SH-SY5Y (cell line): Measurements from ENCODE around the gene APEH.

ENCODE experiments used
- GATA2 ChIP-seq: IDR thresholded peaks from 2 replicates; pipeline ENCODE4 v1.6.1; 2011; ENCODE audit warnings: mild to moderate bottlenecking, low read depth, low read length
- GATA3 ChIP-seq: IDR thresholded peaks from 2 replicates; pipeline ENCODE4 v1.6.1; 2011; ENCODE audit warnings: low read depth, mild to moderate bottlenecking, low read length, moderate library complexity

APEH gene

DNA sequence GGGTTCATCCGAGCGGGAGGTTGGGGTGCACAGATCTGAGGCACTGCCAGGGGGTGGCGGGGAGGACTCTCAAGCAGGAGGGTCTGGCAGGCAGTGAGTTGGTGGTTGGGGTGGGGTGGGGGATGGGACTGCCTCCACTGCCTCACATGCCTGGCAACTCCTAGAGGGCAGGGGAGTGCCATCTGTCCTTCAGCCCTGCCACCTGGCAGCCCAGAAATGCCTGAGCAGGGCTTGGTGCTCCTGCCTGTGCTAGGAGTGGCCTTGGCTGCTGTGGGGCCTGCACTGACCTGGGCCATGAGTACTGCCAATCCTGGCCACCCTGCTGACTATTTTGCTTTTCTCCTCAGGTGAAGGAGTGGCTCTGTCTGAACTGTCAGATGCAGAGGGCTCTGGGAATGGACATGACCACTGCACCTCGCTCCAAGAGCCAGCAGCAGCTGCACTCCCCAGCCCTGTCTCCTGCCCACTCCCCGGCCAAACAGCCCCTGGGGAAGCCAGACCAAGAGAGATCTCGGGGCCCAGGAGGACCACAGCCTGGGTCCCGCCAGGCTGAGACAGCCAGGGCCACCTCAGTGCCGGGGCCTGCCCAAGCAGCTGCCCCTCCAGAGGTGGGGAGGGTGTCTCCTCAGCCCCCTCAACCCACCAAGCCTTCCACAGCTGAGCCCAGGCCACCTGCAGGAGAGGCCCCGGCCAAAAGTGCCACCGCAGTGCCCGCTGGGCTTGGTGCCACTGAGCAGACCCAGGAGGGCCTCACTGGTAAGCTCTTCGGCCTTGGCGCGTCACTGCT, 32.0 kb upstream of the APEH start:
- TF ChIP-seq GATA2 (no peak), GATA3 (no peak)

DNA sequence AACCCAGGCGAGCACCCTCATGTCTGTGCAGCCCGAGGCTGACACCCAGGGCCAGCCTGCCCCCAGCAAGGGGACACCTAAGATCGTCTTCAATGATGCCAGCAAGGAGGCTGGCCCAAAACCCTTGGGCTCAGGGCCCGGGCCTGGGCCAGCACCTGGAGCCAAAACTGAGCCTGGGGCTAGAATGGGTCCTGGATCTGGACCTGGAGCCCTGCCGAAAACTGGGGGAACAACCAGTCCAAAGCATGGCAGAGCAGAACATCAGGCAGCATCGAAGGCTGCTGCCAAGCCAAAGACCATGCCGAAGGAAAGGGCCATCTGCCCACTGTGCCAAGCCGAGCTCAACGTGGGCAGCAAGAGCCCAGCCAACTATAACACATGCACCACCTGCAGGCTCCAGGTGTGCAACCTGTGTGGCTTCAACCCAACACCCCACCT, 31.4 kb upstream of the APEH start:
- TF ChIP-seq GATA2 (no peak), GATA3 (no peak)

DNA sequence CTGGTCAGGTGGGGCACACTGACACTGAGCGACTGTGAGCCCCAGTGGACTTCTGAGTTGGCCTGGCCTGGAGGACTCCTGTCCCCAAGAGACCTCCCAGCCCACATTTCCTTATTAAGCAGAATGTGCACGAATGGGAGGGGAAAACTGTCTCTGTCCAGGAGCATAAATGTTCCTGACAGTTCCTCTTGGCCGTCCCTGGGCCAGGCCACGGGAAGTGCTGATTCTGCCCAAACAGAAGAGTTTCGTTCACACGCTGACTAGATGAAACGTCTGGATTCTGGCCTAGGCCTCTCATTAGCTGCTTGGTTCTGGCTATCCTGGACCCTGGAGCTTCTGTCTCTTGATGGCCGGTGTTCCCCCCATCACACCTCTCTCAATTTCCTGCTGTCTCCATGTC, 29.5 kb upstream of the APEH start:
- no peak for TF ChIP-seq GATA2
- TF ChIP-seq GATA3, result no peak

DNA sequence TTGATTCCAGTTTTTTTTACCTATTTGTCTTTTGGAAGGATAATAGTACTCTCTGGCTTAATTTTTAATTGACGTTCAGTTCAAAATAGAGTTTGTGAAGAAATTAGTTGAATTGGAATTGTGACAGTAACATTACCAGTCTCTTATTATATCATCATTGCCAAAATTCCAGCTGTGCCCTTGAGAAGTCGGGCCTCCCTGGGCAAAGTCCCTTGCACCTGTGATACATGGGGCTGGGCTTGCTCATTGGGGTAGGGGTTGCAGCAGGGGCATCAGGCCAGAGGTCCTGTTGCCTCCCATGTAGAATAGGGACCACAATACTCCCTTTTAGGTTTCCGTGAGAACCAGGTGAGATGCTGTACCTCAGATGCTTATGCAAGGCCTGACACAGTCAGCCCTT, 27.9 kb upstream of the APEH start:
- TF ChIP-seq GATA3, result no peak
- no peak for TF ChIP-seq GATA2

DNA sequence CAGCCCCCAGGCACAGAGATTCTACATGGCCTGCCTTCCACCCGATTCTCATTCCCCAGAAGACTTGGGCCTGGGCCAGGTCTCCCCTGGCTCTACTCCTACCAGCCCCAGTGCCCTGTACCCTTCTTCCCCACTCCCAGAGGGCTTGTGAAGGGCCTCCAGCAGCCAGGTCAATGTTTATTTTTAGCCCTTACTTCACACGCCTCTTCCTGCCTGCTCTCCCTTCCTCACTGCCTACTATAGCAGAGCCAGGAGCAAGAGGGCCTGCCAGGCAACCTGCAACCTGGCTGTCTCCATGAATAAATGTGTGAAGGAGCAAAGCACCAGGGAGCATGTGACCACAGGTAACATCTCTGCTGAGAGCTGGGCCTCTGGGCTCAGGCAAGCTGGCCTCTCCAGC, 26.4 kb upstream of the APEH start:
- TF ChIP-seq GATA2 (no peak), GATA3 (no peak)

DNA sequence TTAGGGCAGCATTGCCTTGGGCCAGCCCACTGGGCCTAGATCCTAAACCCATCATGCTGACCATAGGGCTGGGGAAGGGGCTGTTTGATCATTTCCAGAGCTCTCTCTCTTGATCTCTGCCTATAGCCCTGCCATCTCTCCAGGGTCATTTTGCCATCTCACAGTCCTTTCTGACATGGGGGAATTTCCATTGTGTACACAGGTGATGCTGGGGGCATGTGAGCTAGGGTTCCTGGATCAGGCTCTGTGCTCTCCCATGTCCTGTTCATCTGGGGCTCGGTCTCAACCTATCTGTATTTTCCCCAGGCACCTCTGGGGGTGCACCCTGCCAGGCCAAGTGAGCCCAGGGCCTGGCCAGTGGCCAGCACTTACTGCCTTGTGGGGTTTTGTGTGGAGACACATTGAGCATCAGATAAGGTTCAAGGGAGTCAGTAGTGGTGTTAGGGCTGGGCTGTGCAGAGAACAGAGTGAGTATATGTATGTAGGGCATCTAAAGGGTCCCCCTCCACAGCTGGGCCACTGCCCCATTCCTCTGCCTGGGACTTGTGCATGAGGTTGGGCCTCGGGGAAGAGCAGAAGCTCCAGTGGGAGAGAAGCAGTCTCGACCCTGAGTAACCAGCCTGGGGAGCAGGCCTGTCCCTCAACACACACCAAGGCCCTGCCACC, 25.7 kb upstream of the APEH start:
- TF ChIP-seq GATA3 (no peak), GATA2 (no peak)

DNA sequence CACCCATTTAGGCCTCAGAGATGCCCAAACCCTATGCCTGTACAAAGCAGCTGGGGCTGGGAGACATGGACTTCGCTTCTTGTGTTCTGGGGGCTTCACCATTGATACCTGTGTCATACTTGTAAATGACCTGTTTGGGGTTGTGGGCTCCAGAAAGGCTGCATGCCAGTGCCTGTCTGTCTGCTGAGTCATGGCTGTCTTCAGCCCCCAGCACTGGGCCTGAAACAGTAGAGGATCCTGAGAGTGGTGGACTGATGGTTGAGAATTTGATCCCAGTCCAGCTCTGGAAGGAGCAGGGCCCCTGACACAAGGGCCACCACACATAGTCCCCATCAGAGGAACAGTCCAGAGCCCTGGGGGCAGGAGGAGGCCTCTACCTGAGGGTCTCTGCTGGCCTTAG, 24.6 kb upstream of the APEH start:
- TF ChIP-seq GATA3, result no peak
- no peak for TF ChIP-seq GATA2

DNA sequence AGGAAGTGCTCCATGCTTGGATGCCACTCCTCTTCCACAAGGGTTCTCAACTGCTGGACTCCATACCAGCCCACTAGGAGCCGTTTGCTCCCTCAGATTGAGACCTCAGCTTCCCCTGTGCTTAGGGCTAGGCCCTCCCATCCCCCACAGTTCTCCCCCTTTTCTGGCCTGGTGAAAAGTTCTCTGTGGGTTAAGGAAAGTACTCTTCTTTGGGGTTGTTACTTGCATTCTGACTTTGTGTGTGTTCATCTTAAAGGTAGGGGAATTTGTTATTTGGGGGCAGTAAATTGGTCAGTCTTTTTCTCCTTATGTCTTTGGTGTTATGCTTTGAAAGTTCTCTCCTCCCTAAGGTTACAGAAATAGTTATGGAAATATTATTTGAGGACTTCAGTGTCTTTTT, 24.0 kb upstream of the APEH start:
- TF ChIP-seq GATA3 (no peak), GATA2 (no peak)

DNA sequence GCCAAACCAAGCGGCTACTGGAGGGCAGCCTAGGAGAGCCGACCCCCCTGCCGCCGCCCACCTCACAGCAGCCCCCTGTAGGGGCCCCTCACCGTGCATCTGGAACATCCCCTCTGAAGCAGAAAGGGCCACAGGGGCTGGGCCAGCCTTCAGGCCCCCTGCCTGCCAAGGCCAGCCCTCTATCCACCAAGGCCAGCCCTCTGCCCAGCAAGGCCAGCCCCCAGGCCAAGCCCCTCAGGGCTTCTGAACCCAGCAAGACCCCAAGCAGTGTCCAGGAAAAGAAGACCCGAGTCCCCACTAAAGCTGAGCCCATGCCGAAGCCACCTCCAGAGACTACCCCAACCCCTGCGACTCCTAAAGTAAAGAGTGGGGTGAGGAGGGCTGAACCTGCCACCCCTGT, 23.5 kb upstream of the APEH start:
- TF ChIP-seq GATA3 (no peak), GATA2 (no peak)

DNA sequence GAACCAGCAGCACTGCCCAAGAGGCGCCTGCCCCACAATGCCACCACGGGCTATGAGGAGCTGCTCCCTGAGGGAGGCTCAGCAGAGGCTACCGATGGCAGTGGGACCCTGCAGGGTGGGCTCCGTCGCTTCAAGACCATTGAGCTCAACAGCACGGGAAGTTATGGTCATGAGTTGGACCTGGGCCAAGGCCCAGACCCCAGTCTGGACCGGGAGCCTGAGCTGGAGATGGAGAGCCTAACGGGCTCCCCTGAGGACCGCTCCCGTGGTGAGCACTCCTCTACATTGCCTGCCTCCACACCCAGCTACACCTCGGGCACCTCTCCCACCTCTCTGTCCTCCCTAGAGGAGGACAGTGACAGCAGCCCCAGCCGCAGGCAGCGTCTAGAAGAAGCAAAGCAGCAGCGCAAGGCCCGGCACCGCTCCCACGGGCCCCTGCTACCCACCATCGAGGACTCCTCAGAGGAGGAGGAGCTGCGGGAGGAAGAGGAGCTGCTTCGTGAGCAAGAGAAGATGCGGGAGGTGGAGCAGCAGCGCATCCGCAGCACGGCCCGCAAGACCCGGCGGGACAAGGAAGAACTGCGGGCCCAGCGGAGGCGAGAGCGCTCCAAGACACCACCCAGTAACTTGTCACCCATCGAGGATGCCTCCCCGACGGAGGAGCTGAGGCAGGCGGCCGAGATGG, 21.8 kb upstream of the APEH start:
- no peak for TF ChIP-seq GATA3
- no peak for TF ChIP-seq GATA2

DNA sequence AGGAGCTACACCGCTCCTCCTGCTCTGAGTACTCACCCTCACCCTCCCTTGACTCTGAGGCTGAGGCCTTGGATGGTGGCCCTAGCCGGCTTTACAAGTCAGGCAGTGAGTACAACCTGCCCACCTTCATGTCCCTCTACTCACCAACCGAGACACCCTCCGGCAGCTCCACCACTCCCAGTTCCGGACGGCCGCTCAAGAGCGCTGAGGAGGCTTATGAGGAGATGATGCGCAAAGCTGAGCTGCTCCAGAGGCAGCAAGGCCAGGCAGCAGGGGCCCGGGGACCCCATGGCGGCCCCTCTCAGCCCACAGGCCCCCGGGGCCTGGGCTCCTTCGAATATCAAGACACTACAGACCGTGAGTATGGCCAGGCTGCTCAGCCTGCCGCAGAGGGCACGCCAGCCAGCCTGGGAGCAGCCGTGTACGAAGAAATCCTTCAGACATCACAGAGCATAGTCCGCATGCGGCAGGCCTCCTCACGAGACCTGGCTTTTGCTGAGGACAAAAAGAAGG, 21.2 kb upstream of the APEH start:
- no peak for TF ChIP-seq GATA3

DNA sequence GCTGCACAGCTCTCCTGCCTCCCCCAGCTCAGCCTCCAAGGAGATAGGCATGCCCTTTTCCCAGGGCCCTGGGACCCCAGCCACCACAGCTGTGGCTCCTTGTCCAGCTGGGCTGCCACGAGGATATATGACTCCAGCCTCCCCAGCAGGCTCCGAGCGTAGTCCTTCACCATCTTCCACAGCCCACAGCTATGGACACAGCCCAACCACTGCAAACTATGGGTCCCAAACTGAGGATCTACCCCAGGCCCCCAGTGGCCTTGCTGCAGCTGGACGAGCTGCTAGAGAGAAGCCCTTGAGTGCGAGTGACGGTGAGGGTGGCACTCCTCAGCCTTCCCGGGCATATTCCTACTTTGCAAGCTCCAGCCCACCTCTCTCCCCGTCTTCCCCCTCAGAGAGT, 20.5 kb upstream of the APEH start:
- TF ChIP-seq GATA2 (no peak), GATA3 (no peak)

DNA sequence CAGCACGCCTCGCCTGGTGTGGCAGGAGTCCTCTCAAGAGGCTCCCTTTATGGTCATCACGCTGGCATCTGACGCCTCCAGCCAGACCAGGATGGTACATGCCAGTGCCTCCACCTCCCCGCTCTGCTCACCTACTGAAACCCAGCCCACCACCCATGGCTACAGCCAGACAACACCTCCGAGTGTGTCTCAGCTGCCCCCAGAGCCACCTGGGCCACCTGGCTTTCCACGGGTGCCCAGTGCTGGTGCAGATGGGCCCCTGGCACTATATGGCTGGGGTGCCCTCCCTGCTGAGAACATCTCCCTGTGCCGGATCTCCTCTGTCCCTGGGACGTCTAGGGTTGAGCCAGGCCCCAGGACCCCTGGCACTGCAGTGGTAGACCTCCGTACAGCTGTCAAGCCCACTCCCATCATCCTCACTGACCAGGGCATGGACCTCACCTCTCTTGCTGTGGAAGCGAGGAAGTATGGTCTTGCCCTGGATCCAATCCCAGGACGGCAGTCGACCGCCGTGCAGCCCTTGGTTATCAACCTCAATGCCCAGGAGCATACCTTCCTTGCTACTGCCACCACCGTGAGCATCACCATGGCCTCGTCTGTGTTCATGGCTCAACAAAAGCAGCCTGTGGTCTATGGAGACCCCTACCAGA, 19.9 kb upstream of the APEH start:
- TF ChIP-seq GATA3 (no peak), GATA2 (no peak)

DNA sequence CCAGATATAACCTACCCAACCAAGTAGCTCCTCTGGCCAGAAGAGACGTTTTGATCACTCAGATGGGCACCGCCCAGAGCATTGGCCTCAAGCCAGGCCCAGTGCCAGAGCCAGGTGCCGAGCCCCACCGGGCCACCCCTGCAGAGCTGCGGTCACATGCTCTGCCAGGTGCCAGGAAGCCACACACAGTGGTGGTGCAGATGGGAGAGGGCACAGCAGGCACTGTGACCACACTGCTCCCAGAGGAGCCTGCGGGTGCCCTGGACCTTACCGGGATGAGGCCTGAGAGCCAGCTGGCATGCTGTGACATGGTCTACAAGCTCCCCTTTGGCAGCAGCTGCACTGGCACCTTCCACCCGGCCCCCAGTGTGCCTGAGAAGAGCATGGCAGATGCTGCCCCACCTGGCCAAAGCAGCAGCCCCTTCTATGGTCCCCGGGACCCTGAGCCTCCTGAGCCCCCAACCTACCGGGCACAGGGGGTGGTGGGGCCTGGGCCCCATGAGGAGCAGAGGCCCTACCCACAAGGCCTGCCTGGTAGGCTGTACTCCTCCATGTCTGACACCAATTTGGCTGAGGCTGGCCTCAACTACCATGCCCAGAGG, 19.1 kb upstream of the APEH start:
- TF ChIP-seq GATA2 (no peak), GATA3 (no peak)
